H9 (cell line): Measurements from ENCODE around the gene IMMP2L. TPM values are rescaled to one million over a fixed set of nuclear protein-coding genes. Genes with fewer than 3 reads are reported as not detected.

Experiments used
- DNase-seq: peaks from one replicate; pipeline ENCODE4 v3.0.0-alpha.2; 2017
- H2AFZ ChIP-seq: one replicate; pipeline ENCODE4 v1.6.1; 2013; ENCODE audit warnings: mild to moderate bottlenecking, low read length, control low read depth, moderate library complexity
- H2AK5ac ChIP-seq: 2 replicates; pipeline ENCODE4 v1.6.1; 2013; ENCODE audit warnings: low read length, control low read depth, mixed read lengths; ENCODE audit not compliant: insufficient read length
- H2BK120ac ChIP-seq: one replicate; pipeline ENCODE4 v1.6.1; 2013; ENCODE audit warnings: low read depth, mild to moderate bottlenecking, low read length, control low read depth, inconsistent platforms; ENCODE audit not compliant: poor library complexity, severe bottlenecking
- H2BK12ac ChIP-seq: 2 replicates; pipeline ENCODE4 v1.6.1; 2013; ENCODE audit warnings: low read length, control low read depth, mixed read lengths, low read depth; ENCODE audit not compliant: insufficient read length
- H2BK15ac ChIP-seq: 2 replicates; pipeline ENCODE4 v1.6.1; 2013; ENCODE audit warnings: low read depth, low read length, control low read depth
- H2BK20ac ChIP-seq: one replicate; pipeline ENCODE4 v1.6.1; 2013; ENCODE audit warnings: low read depth, mild to moderate bottlenecking, low read length, control low read depth, inconsistent platforms; ENCODE audit not compliant: poor library complexity, severe bottlenecking
- H2BK5ac ChIP-seq: 2 replicates; pipeline ENCODE4 v1.6.1; 2013; ENCODE audit warnings: low read length, control low read depth, mixed read lengths; ENCODE audit not compliant: insufficient read length
- H3K14ac ChIP-seq: 2 replicates; pipeline ENCODE4 v1.6.1; 2013; ENCODE audit warnings: low read length, control low read depth; ENCODE audit not compliant: insufficient read depth
- H3K18ac ChIP-seq: 2 replicates; pipeline ENCODE4 v1.6.1; 2013; ENCODE audit warnings: low read depth, mild to moderate bottlenecking, mixed read lengths, low read length, control low read depth; ENCODE audit not compliant: insufficient read length
- H3K23ac ChIP-seq: 2 replicates; pipeline ENCODE4 v1.6.1; 2013; ENCODE audit warnings: low read length, control low read depth, mixed read lengths, low read depth; ENCODE audit not compliant: insufficient read length
- H3K23me2 ChIP-seq: 2 replicates; pipeline ENCODE4 v1.6.1; 2013; ENCODE audit warnings: low read depth, mild to moderate bottlenecking, mixed read lengths, low read length, control low read depth; ENCODE audit not compliant: insufficient read length, poor library complexity, severe bottlenecking
- H3K27ac ChIP-seq: 2 replicates; pipeline ENCODE4 v1.5.1; 2013; ENCODE audit warnings: low read length, control low read depth, mixed read lengths, low read depth; ENCODE audit not compliant: insufficient read length
- H3K27me3 ChIP-seq: 2 replicates; pipeline ENCODE4 v1.6.1; 2013; ENCODE audit warnings: low read length, control low read depth, inconsistent platforms; ENCODE audit not compliant: insufficient read depth
- H3K4ac ChIP-seq: 2 replicates; pipeline ENCODE4 v1.6.1; 2013; ENCODE audit warnings: low read depth, mild to moderate bottlenecking, control low read depth, inconsistent platforms, low read length, moderate library complexity
- H3K4me1 ChIP-seq: 2 replicates; pipeline ENCODE4 v1.6.1; 2013; ENCODE audit warnings: low read length, control low read depth, inconsistent platforms; ENCODE audit not compliant: insufficient read depth
- H3K4me2 ChIP-seq: 2 replicates; pipeline ENCODE4 v1.6.1; 2013; ENCODE audit warnings: low read length, control low read depth, mixed read lengths; ENCODE audit not compliant: insufficient read length, insufficient read depth
- H3K56ac ChIP-seq: 2 replicates; pipeline ENCODE4 v1.6.1; 2013; ENCODE audit warnings: low read depth, mild to moderate bottlenecking, mixed read lengths, low read length, control low read depth; ENCODE audit not compliant: insufficient read length
- H3K79me1 ChIP-seq: 2 replicates; pipeline ENCODE4 v1.6.1; 2013; ENCODE audit warnings: low read depth, mild to moderate bottlenecking, moderate library complexity, low read length, control low read depth, inconsistent platforms; ENCODE audit not compliant: insufficient read depth, poor library complexity, severe bottlenecking
- H3K79me2 ChIP-seq: 2 replicates; pipeline ENCODE4 v1.6.1; 2013; ENCODE audit warnings: low read length, control low read depth, inconsistent platforms; ENCODE audit not compliant: insufficient read depth
- H3K9ac ChIP-seq: 2 replicates; pipeline ENCODE4 v1.6.1; 2013; ENCODE audit warnings: low read length, control low read depth, mixed read lengths; ENCODE audit not compliant: insufficient read length; ENCODE audit errors: extremely low read depth
- H3K9me3 ChIP-seq: one replicate; pipeline ENCODE4 v1.6.1; 2013; ENCODE audit warnings: low read depth, low read length, inconsistent platforms; ENCODE audit not compliant: control insufficient read depth
- H3T11ph ChIP-seq: one replicate; pipeline ENCODE4 v1.6.1; 2013; ENCODE audit warnings: mild to moderate bottlenecking, low read length, control low read depth, inconsistent platforms
- H4K20me1 ChIP-seq: one replicate; pipeline ENCODE4 v1.6.1; 2013; ENCODE audit not compliant: control insufficient read depth, insufficient read length, insufficient read depth
- H4K5ac ChIP-seq: 2 replicates; pipeline ENCODE4 v1.6.1; 2013; ENCODE audit warnings: low read depth, mild to moderate bottlenecking, mixed read lengths, low read length, control low read depth; ENCODE audit not compliant: insufficient read length
- H4K8ac ChIP-seq: replicated peaks from 2 replicates; pipeline ENCODE4 v1.6.1; 2013; ENCODE audit warnings: low read length, control low read depth, mixed read lengths, low read depth; ENCODE audit not compliant: insufficient read length
- H4K91ac ChIP-seq: 2 replicates; pipeline ENCODE4 v1.6.1; 2013; ENCODE audit warnings: low read depth, mild to moderate bottlenecking, moderate library complexity, mixed read lengths, low read length, control low read depth; ENCODE audit not compliant: insufficient read length
- H3K27ac Mint-ChIP-seq, 3 experiments: 2 replicates in 2 of 3; 3 replicates in 1 of 3; pipeline ENCODE4 v1.8.0; 2020 to 2021; ENCODE audit warnings: mixed read lengths in 3 of 3, mild to moderate bottlenecking in 1 of 3, moderate library complexity in 1 of 3
- H3K27me3 Mint-ChIP-seq: 2 replicates; pipeline ENCODE4 v1.8.0; 2021; ENCODE audit warnings: low read depth, mild to moderate bottlenecking, moderate library complexity, mixed read lengths
- H3K36me3 Mint-ChIP-seq, 3 experiments: 2 replicates in 2 of 3; 3 replicates in 1 of 3; pipeline ENCODE4 v1.8.0; 2020 to 2021; ENCODE audit warnings: low read depth in 3 of 3, mixed read lengths in 3 of 3; ENCODE audit not compliant: insufficient read depth in 1 of 3
- H3K4me1 Mint-ChIP-seq, 2 experiments: 2 replicates each; pipeline ENCODE4 v1.8.0; 2020; ENCODE audit warnings: mixed read lengths in 2 of 2
- H3K4me3 Mint-ChIP-seq, 2 experiments: 2 replicates in 1 of 2; 3 replicates in 1 of 2; pipeline ENCODE4 v1.8.0; 2020 to 2021; ENCODE audit warnings: mild to moderate bottlenecking in 2 of 2, mixed read lengths in 2 of 2, moderate library complexity in 1 of 2
- H3K9me3 Mint-ChIP-seq, 2 experiments: 2 replicates in 1 of 2; 3 replicates in 1 of 2; pipeline ENCODE4 v1.8.0; 2020; ENCODE audit warnings: mild to moderate bottlenecking in 2 of 2, mixed read lengths in 2 of 2, moderate library complexity in 1 of 2
- CTCF ChIP-seq: fragments of 200-600 bp; sonication (generic); conservative IDR thresholded peaks from 3 replicates; pipeline ENCODE4 v1.8.0; 2021; ENCODE audit warnings: antibody characterized with exemption, mild to moderate bottlenecking
- WGBS: extraction: QIAGEN DNeasy Blood & Tissue Kit; methylation state at CpG from one replicate; pipeline ENCODE4 v1.1.7; 2013; ENCODE audit warnings: missing lambda C conversion rate, low lambda C conversion rate, mixed read lengths; ENCODE audit not compliant: insufficient read length; ENCODE audit errors: extremely low coverage; 5-methylcytosine and 5-hydroxymethylcytosine counted together
- total RNA-seq: library from RNA; stranded (reverse); gene quantifications from 2 replicates; pipeline ENCODE4 v1.2.1, GENCODE V29; 2021

IMMP2L gene
- total RNA-seq, 1 experiment from 2014 or later: 14.7 TPM

GRCh38 chr7:111224354-111225231 is 337.7 kb downstream of the IMMP2L start:
- H3K27ac ChIP-seq: no peak overlapping the region
- no peaks in the 10 kb centered on the region for H4K20me1 ChIP-seq
- H3K18ac ChIP-seq: no peak overlapping the region
- H2AK5ac ChIP-seq: no peak overlapping the region
- no peak for TF ChIP-seq CTCF
- Mint-ChIP-seq H3K27me3 (no peaks in the 10 kb centered on the region), H3K9me3 (no peaks in the 10 kb centered on the region), H3K4me3 (no peak overlapping the region), H3K27ac (no peak overlapping the region), H3K4me1 (peaks cover 0 to 4% of the 10 kb centered on the region in 2 experiments; a peak in 1 of 4 replicates), H3K36me3 (no peaks in the 10 kb centered on the region)
- no peaks in the 10 kb centered on the region for H3K9me3 ChIP-seq
- no peaks in the 10 kb centered on the region for H3K79me2 ChIP-seq
- H3K23ac ChIP-seq: no peak overlapping the region
- DNase-seq: no peak
- H4K8ac ChIP-seq: no peak overlapping the region
- H3K23me2 ChIP-seq: no peaks in the 10 kb centered on the region
- H2BK20ac ChIP-seq: no peak overlapping the region
- no CpG with 5 or more reads among the region's 2 CpGs for WGBS
- H3K4me1 ChIP-seq: no peaks in the 10 kb centered on the region
- no peak overlapping the region for H2BK120ac ChIP-seq
- no peak overlapping the region for H3T11ph ChIP-seq
- H4K5ac ChIP-seq: no peak overlapping the region
- H2BK15ac ChIP-seq: no peak overlapping the region
- H3K56ac ChIP-seq: no peak overlapping the region
- H2BK5ac ChIP-seq: no peak overlapping the region
- no peak overlapping the region for H3K4me2 ChIP-seq
- no peak overlapping the region for H3K9ac ChIP-seq
- H4K91ac ChIP-seq: no peak overlapping the region
- no peak overlapping the region for H2AFZ ChIP-seq
- no peaks in the 10 kb centered on the region for H3K27me3 ChIP-seq
- H2BK12ac ChIP-seq: no peak overlapping the region
- no peak overlapping the region for H3K14ac ChIP-seq
- H3K4ac ChIP-seq: no peak overlapping the region
- H3K79me1 ChIP-seq: no peaks in the 10 kb centered on the region
